ENCODE measurements around the gene HLA-B.
"Not testable (repeated sequence)": the region's sequence is repeated elsewhere in the genome, so short reads cannot be mapped to it uniquely, and the experiment has no call there.

Gene HLA-B

GRCh38 chr6:31383149-31383548 lies 26.2 kb upstream of the HLA-B start:
- DNase-seq (ENCODE audit: low spot score), result no peak

GRCh38 chr6:31381666-31382065 lies 24.7 kb upstream of the HLA-B start:
- no peak for DNase-seq (ENCODE audit: low spot score)

DNA sequence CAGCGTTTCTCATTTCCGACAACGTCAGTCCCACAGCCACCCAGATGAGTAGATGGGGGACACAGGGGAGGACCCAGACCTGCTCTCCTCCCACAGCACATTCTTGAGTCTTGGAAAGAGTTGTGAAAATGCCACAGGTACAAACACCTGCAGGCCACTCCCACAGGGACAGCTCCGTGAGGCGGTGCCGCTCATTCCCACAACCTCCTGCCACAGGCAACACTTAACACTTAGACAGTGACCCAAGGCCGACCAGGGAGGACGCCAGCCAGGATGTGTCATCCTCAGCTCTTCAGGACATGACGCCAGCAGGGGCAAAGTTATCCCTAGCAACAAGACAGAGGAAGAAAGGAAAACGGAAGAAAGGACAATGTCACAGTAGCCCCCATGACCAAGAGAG lies 22.9 kb upstream of the HLA-B start:
- DNase-seq (ENCODE audit: low spot score), result no peak

DNA sequence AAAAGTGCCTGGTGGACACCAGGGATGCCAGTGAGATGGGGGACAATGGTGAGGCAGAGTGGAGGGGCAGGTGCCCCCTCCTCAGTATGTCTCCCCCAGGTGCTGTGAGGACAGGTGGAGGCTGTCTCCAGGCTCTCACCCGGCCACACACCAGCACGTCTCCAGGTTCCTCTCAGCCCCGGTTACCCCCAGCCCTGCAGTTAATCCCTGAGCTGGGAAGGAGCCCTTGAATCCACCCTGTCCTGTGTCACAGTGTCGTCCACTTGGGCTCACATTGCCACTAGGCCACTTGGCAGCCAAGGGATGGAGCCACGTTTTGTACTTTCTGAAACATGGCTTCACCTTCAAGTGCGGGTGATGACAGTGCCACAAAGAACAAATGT lies 21.7 kb upstream of the HLA-B start:
- DNase-seq (ENCODE audit: low spot score), result no peak

GRCh38 chr6:31378062-31378720 lies 21.2 kb upstream of the HLA-B start:
- no peak for DNase-seq (ENCODE audit: low spot score)

DNA sequence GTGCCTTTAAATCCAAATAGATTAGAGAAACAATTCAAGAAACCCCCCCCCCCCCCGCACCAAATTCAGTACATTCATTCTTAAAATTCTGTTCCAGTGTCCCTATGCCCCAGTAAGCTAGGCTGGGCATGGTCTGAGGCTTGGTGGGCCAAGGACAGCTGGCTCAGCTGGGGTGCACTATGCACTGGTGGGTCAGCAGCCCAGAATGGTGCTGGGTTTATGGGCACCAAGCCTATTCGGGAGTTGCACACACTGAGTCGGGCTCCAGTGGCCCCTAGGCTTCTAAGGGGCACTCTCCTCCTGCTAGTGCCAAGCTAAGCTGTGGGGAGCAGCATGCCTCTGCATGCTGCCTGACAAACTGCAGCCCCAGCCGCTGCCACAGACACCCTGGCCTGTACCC lies 20.1 kb upstream of the HLA-B start:
- no peak for DNase-seq (ENCODE audit: low spot score)

DNA sequence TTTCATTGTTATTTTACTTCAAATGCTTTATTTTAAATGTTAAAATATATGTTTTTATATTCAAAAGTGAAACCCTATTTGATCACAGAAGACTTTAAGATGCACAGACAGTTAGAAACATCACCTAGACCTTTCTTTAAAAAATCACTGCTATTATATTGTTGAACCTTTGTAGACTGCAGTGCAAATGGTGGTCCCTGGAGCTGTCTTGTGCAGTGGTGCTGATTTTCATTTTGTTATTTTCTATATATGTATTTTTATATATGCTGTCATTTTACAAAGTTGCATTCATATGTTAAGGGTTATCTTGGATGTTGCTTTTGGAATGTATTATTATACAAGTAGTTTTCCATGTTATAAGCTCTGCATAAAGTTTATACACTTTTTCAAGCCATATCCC lies 18.7 kb upstream of the HLA-B start:
- no peak for DNase-seq (ENCODE audit: low spot score)

DNA sequence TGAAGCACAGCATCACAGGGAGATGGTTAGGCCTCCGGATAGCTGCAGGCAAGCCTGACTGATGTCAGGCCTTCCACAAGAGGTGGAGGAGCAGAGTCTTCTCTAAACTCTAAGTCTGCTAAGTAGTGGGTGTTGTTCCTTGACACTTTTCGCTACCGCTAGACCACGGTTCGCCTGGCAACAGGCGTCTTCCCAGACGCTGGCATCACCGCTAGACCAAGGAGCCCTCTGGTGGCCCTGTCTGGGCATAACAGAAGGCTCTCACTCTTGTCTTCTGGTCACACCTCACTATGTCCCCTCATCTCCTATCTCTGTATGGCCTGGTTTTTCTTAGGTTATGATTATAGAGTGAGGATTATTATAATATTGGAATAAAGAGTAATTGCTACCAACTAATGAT lies 17.1 kb upstream of the HLA-B start:
- DNase-seq (ENCODE audit: low spot score), result not testable (repeated sequence)

GRCh38 chr6:31368461-31368860 lies 11.5 kb upstream of the HLA-B start:
- DNase-seq (ENCODE audit: low spot score), result no peak

DNA sequence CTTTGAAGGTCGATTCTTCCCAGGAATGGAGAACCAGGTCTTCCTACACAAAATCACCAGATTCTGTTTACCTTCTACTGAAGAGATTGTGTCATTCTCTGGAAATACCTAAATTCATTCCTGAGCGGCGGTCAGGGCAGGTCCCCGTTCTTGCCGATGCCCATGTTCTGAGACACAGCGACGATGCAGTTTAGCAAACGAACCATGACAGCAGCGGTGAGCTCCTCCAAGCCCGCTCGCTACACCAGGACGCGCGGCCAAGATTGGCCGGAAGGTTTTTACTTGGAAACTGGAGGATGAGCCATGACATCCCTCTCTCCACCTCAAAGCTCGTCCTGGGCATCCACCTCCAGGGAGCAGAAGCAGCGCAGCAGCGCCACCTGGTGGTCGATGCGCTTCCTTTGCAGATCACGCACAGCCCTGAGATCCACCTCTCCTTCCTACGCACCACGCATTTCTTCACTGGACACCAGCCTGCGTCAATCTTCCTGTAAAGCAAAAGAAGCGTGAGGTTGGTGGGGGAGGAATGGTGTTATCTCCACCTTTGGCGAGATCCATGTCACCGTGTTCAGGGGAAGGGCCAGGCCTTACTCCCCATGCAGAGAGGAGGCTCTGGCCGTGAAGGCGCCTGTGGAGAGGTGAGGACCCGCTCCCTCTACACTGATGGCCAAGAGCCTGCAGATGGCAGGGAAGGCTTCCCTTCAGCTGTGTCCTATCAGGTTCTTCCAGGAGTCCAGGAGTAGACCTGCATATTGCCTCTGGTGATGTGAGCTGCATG lies 9.9 kb upstream of the HLA-B start:
- DNase-seq (ENCODE audit: low spot score), result peak; percentile 98

- peak; percentile 25 for DNase-seq (ENCODE audit: low spot score)
Measured at GRCh38 chr6:31365864-31366263, 8.9 kb upstream of the HLA-B start.

DNA sequence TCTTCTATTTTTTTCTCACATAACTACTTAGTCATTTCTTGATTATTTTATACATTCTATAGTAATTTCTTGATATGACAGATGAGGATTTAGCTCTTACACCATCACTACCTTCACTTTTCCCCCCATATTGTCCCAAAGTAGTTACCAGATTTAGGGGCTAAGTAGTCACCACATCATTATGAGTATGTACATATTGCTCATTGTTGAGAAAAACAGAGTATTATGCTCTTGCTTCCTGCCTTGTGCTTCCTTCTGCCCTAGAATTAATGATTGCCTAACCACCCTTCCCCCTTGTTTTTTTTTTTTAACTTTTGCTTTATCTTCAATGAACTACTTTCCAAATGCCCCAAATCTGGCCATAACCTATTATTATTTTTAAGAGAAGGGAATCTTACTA lies 6.8 kb upstream of the HLA-B start:
- DNase-seq (ENCODE audit: low spot score), result no peak

GRCh38 chr6:31362751-31363150 lies 5.8 kb upstream of the HLA-B start:
- no peak for DNase-seq (ENCODE audit: low spot score)

DNA sequence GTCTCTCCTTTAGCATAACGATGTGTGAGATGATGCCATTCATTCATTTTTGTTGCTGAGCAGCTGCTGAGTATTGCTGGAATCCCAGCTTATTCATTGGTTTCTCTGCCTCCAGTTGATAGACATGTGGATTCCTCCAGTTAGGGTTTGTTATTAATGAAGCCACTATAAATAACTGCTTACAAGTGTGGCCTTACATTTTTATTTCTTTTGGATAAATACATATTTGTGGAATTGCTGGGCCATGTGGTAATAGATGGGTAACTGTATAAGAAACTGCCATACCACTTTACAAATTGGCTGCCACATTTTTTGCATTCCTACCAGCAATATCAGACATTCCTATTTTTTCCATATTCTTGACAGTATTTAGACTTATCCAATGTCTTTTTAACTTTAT lies 2.6 kb upstream of the HLA-B start:
- DNase-seq (ENCODE audit: low spot score), result no peak

GRCh38 chr6:31358302-31358701 lies 1.3 kb upstream of the HLA-B start:
- no peak for DNase-seq (ENCODE audit: low spot score)

DNA sequence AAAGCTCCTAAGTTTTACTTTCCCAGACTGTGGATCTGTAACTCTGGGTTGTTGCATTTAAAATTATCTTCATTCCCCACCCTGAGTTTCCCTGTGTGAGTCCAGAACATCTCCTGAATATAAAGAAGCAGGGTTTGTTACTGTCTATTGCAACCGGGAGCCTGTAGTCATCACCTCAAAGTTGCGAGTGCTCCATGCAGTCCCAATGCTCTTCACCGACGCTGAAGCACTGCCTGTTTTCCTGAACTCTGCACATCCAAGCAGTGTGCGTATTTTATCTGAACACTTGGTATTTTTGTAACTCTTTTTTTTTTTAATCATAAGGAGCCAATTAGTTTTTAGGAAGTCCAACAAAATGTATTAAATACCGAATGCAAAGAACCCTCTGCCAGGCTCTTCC lies 907 bp upstream of the HLA-B start:
- no peak for DNase-seq (ENCODE audit: low spot score)

DNA sequence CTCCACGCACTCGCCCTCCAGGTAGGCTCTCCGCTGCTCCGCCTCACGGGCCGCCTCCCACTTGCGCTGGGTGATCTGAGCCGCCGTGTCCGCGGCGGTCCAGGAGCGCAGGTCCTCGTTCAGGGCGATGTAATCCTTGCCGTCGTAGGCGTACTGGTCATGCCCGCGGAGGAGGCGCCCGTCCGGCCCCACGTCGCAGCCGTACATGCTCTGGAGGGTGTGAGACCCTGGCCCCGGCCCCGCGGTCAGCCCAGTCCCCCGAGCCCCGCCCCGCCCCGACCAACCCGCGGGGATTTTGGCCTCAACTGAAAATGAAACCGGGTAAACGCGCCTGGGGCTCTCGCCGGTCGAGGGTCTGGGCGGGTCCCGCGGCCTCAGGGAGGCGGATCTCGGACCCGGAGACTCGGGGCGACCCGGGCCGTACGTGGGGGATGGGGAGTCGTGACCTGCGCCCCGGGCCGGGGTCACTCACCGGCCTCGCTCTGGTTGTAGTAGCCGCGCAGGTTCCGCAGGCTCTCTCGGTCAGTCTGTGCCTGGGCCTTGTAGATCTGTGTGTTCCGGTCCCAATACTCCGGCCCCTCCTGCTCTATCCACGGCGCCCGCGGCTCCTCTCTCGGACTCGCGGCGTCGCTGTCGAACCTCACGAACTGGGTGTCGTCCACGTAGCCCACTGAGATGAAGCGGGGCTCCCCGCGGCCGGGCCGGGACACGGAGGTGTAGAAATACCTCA lies 598 bp downstream of the HLA-B start:
- DNase-seq (ENCODE audit: low spot score), result no peak

- no peak for DNase-seq (ENCODE audit: low spot score)
Measured at GRCh38 chr6:31355583-31355948, 1.4 kb downstream of the HLA-B start.

DNA sequence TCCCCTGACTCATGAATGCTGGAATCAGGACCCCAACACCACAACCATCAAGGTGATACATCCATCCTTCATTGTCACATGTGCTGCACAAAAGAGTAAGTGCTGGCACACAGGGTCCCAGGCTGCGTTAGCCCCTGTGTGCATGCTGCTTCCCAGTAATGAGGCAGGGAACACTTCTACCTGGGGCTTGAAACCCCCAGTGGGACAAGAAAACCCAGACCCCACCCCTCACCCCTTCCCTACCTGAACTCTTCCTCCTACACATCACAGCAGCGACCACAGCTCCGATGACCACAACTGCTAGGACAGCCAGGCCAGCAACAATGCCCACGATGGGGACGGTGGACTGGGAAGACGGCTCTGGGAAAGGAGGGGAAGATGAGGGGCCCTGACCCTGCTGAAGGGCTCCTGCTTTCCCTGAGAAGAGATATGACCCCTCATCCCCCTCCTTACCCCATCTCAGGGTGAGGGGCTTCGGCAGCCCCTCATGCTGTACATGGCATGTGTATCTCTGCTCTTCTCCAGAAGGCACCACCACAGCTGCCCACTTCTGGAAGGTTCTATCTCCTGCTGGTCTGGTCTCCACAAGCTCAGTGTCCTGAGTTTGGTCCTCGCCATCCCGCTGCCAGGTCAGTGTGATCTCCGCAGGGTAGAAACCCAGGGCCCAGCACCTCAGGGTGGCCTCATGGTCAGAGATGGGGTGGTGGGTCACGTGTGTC lies 2.0 kb downstream of the HLA-B start:
- no peak for DNase-seq (ENCODE audit: low spot score)

DNA sequence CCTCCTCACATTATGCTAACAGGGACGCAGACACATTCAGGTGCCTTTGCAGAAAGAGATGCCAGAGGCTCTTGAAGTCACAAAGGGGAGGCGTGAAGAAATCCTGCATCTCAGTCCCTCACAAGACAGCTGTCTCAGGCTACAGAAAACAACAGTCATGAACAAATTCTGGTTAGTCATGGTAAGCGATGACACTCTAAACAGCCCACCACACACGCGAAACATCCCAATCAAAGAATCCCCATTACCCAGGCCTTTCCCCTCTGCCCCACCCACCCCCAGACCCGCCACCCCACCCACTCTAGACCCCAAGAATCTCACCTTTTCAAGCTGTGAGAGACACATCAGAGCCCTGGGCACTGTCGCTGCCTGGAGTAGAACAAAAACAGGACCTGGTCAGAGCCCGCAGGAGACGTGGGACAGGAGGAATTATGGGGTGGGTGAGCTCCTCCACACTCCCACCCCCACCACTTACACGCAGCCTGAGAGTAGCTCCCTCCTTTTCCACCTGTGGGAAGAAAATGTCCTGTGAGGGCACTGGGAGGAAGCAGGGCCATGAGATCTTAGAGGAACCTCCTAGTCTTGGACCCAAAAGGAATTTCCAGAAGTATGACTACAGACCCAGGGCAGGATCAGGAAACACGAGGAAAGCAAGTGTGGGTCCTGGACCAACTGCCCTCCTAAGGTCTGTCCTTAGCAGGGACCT lies 2.7 kb downstream of the HLA-B start:
- no peak for DNase-seq (ENCODE audit: low spot score)

DNA sequence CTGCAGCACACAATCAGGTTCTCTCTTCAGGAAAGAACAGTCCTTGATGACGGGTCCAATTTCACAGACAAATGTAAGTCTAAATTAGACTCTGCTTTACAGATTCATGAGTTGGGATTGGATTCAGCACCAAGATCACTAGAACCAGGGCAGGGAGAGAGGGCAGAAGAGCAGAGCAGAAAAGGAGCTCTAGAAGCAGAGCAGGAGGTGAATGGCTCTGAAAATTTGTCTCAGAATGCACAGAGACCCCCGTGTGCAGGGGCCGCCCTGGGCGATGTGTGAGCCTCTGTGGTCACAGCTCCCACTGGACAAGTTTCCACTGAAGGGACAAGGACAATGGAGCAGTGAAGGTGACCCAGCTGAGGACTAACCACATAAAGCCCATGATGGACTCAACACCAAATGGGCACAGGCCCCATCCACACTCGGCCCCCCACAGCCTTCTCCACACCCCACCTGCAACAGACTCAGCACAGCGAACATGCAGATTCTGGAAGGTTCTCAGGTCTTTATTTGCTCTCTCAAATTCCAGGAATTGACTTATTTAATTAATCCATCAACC lies 3.5 kb downstream of the HLA-B start:
- DNase-seq (ENCODE audit: low spot score), result no peak
